ENCODE results near the gene BID.

DNA sequence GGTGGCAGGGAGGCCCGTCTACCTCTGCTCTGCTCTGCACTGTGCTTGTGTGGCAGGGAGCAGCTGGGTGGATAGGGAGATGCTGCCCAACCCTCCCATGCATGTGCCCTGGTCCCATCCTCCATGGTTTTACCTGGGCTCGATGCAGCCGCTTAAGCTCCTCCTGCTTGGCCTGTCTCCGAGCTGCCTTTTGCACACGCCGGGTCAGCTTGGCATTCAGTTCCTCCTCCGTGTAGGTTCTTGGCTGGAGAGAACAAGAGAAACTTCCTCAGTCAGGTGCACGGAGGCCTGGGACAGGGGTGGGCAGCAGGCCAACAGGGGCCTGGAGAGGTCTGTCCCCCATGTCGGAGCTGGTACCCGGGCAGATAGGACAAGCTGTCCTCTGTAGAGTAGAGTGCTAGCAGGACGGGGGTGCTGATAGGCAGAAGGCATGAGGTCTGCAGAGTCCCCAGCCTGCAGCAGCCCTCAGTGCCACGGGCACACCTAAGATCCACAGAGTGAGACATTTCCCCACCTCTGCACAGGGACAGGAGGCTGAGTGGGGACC, 36.4 kb upstream of the BID start:
- TF ChIP-seq, protein P1, sequence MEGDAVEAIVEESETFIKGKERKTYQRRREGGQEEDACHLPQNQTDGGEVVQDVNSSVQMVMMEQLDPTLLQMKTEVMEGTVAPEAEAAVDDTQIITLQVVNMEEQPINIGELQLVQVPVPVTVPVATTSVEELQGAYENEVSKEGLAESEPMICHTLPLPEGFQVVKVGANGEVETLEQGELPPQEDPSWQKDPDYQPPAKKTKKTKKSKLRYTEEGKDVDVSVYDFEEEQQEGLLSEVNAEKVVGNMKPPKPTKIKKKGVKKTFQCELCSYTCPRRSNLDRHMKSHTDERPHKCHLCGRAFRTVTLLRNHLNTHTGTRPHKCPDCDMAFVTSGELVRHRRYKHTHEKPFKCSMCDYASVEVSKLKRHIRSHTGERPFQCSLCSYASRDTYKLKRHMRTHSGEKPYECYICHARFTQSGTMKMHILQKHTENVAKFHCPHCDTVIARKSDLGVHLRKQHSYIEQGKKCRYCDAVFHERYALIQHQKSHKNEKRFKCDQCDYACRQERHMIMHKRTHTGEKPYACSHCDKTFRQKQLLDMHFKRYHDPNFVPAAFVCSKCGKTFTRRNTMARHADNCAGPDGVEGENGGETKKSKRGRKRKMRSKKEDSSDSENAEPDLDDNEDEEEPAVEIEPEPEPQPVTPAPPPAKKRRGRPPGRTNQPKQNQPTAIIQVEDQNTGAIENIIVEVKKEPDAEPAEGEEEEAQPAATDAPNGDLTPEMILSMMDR (conservative IDR thresholded peaks at IDR 0.05; ENCODE audit: low read length): no peak
- TF ChIP-seq EZH2phosphoT487 (IDR thresholded peaks at IDR 0.05; ENCODE audit: borderline replicate concordance, low read depth, low read length): no peak

Data from OCI-LY7 (cell line).